ENCODE results near the gene OTC. TPM values are rescaled to one million over a fixed set of nuclear protein-coding genes. Genes with fewer than 3 reads are reported as not detected.

The OTC gene
- total RNA-seq, 4 donors from 2014 or later, result 0.87 to 3.3 TPM; not detected in 2

DNA sequence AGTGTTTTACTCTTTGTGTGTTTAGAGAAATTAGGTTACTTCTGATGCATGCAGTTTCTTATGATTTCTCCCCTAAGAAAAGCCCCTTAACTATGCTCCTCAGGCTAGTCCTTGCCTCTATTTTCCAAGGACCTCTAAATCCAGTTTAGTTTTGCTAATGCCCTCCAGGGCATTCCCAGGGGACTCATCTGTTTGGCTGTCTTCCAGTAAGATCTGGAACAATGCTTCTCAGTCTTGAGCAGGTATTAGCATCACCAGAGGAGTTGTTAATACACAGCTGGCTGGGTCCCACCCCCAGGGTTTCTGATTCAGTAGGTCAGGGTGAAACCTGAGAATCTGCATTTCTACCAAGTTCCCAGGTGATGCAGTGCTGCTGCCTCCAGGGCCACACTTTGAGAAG is 56.9 kb downstream of the OTC start:
- no peak overlapping the region for H3K27ac ChIP-seq
- no peak for DNase-seq (ENCODE audit: low spot score in 2 of 2)
- H3K4me1 ChIP-seq, result no peaks in the 10 kb centered on the region
- no peak overlapping the region for H3K4me3 ChIP-seq
- peaks cover 0 to 7% of the 10 kb centered on the region in 2 donors for H3K27me3 ChIP-seq
- TF ChIP-seq POLR2A (IDR thresholded peaks at IDR 0.05) (no peak), EP300 (IDR thresholded peaks at IDR 0.05) (no peak)
- TF ChIP-seq, protein P1, sequence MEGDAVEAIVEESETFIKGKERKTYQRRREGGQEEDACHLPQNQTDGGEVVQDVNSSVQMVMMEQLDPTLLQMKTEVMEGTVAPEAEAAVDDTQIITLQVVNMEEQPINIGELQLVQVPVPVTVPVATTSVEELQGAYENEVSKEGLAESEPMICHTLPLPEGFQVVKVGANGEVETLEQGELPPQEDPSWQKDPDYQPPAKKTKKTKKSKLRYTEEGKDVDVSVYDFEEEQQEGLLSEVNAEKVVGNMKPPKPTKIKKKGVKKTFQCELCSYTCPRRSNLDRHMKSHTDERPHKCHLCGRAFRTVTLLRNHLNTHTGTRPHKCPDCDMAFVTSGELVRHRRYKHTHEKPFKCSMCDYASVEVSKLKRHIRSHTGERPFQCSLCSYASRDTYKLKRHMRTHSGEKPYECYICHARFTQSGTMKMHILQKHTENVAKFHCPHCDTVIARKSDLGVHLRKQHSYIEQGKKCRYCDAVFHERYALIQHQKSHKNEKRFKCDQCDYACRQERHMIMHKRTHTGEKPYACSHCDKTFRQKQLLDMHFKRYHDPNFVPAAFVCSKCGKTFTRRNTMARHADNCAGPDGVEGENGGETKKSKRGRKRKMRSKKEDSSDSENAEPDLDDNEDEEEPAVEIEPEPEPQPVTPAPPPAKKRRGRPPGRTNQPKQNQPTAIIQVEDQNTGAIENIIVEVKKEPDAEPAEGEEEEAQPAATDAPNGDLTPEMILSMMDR (IDR thresholded peaks at IDR 0.05), result no peak
- H3K36me3 ChIP-seq, result no peaks in the 10 kb centered on the region
- H3K9me3 ChIP-seq, result no peaks in the 10 kb centered on the region

DNA sequence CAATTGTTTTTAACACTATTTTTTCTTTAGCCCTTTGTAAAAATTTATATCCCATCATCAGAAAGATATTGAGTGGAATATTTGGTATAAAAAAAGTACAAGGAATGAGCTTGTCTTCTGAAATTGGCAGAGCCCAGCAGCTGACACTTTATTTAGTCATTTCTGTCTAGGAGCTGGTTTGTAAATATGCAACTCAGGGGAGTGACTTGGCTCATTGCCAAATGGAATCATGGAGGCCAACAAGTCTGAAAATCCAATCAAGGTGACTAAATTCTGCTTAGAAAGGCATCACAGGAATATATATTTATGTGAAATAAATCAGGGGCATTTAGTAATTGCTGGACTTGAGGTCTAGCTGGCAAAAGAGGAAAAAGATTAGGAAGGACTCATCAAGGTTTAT is 74.4 kb downstream of the OTC start:
- H3K27me3 ChIP-seq, result no peaks in the 10 kb centered on the region
- H3K4me3 ChIP-seq, result no peak overlapping the region
- TF ChIP-seq EP300 (IDR thresholded peaks at IDR 0.05) (no peak), POLR2A (IDR thresholded peaks at IDR 0.05) (no peak)
- TF ChIP-seq, protein P1 (IDR thresholded peaks at IDR 0.05), result no peak
- H3K9me3 ChIP-seq, result no peaks in the 10 kb centered on the region
- H3K36me3 ChIP-seq, result no peaks in the 10 kb centered on the region
- H3K27ac ChIP-seq, result no peak overlapping the region
- H3K4me1 ChIP-seq, result no peaks in the 10 kb centered on the region
- DNase-seq (ENCODE audit: low spot score in 2 of 2), result no peak

DNA sequence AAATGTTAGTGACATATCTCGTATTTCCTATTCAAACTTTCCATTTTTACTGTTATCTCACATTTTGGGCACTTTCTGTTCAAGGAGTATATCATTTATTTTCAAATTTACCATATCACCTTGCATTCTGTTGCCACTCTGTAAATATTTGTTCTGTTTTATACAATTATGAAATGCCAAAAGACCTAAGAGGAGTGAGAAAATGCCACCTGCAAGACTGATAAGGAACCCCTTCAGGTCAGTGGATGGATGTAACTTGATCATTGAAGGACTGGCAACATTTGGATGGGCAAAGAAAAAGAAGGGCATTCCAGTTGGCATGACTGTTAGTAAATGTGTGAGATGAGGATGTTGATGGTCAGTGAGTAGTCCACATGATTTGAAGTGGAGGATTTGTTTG is 79.1 kb downstream of the OTC start:
- no peaks in the 10 kb centered on the region for H3K4me1 ChIP-seq
- no peaks in the 10 kb centered on the region for H3K36me3 ChIP-seq
- TF ChIP-seq POLR2A (IDR thresholded peaks at IDR 0.05) (no peak), EP300 (IDR thresholded peaks at IDR 0.05) (no peak)
- TF ChIP-seq, protein P1 (IDR thresholded peaks at IDR 0.05), result no peak
- H3K9me3 ChIP-seq, result no peaks in the 10 kb centered on the region
- H3K27ac ChIP-seq, result no peak overlapping the region
- DNase-seq (ENCODE audit: low spot score in 2 of 2), result no peak
- no peak overlapping the region for H3K4me3 ChIP-seq
- 64 to 69% methylated on average over 1 of the region's 1 CpG for WGBS, 2 donors
- H3K27me3 ChIP-seq, result no peaks in the 10 kb centered on the region

DNA sequence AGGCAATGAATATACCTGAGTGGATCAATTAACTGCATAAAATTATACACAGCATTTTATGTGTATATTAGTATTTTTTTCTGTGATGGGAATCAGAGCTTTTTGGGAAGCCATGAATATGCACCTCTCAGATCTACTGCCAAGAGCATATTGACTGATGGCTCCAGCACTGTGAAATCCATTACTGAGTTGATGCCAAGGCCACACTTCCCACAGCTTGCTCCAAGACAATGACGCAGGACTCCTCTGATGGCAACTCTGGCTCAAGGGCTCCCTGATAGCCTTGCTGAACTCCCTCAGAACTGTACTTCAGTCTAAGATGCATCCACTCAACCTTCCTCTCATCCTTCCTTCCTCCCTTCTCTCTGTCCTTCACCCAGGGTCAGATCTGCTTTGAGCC is 82.7 kb downstream of the OTC start:
- Histone ChIP-seq H3K27ac (no peak overlapping the region), H3K4me1 (no peaks in the 10 kb centered on the region), H3K4me3 (no peak overlapping the region), H3K27me3 (no peaks in the 10 kb centered on the region), H3K36me3 (no peaks in the 10 kb centered on the region), H3K9me3 (no peaks in the 10 kb centered on the region)
- TF ChIP-seq, protein P1 (IDR thresholded peaks at IDR 0.05), result no peak
- TF ChIP-seq EP300 (IDR thresholded peaks at IDR 0.05) (no peak), POLR2A (IDR thresholded peaks at IDR 0.05) (no peak)
- 90 to 91% methylated on average over 1 of the region's 1 CpG for WGBS, 2 donors
- DNase-seq (ENCODE audit: low spot score in 2 of 2), result no peak

DNA sequence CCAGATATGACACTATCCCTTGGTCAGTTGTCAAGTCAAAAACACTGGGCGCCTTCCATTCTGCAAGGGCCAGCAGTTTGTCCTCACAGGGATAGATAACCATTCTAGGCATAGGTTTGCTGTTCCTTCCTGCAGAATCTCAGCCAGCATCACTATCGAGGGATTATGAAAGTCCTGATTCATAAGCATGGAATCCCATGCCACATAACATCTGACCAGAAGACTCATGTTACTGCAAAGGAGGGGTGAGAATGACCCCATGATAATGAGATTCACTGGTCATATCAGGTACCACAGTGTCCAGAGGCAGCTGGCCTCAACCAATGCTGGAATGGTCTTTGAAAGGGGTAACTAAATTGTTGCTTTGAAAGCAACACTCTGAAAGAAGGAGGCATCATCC is 84.7 kb downstream of the OTC start:
- 89 to 100% methylated on average over 1 to 2 of the region's 2 CpGs for WGBS, 2 donors
- Histone ChIP-seq H3K4me3 (no peak overlapping the region), H3K9me3 (no peaks in the 10 kb centered on the region), H3K27ac (no peak overlapping the region), H3K4me1 (no peaks in the 10 kb centered on the region), H3K36me3 (no peaks in the 10 kb centered on the region), H3K27me3 (no peaks in the 10 kb centered on the region)
- no peak for TF ChIP-seq EP300 (IDR thresholded peaks at IDR 0.05)
- TF ChIP-seq POLR2A (IDR thresholded peaks at IDR 0.05), result no peak
- TF ChIP-seq, protein P1 (IDR thresholded peaks at IDR 0.05), result no peak
- no peak for DNase-seq (ENCODE audit: low spot score in 2 of 2)
